SK-N-MC (cell line): ENCODE results near the gene DCBLD1.

ENCODE experiments used
- EZH2 ChIP-seq: fragments of 200-600 bp; sonication (generic); IDR thresholded peaks from one replicate; pipeline ENCODE4 v1.6.1; 2017; ENCODE audit warnings: antibody characterized with exemption
- FOXP2 ChIP-seq: optimal IDR thresholded peaks from 2 replicates; pipeline ENCODE3; 2011; ENCODE audit warnings: mild to moderate bottlenecking, moderate library complexity; ENCODE audit not compliant: insufficient read depth; ENCODE audit errors: extremely low read length, control extremely low read depth
- POLR2AphosphoS5 ChIP-seq: IDR thresholded peaks from 2 replicates; pipeline ENCODE4 v1.6.1; 2012; ENCODE audit warnings: mild to moderate bottlenecking, low read depth, low read length, borderline replicate concordance

DNA sequence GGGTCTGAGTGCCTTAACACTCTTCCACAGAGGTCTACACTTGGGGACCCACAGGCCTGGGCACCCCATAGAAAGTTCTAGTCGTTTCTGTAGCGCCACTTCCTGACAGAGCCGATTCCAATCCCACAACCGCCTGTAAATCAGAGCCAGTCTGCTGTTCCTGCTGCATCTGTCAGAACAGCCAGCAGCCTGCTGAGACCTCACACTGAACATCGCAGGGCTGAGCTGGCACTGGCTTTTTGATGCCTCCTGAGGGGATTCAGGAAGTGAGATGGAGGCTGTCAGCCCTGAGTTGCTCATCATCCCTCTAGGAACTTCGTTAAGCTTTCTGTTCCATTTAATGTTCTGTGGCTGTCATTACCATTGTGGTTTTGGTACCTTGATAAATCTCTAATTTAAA lies 48.9 kb downstream of the DCBLD1 start:
- TF ChIP-seq POLR2AphosphoS5 (no peak), EZH2 (no peak), FOXP2 (no peak)
